HepG2 (cell line): ENCODE measurements around the gene RBM46. TPM values are rescaled to one million over a fixed set of nuclear protein-coding genes. Genes with fewer than 3 reads are reported as not detected.

Experiments
- ATAC-seq: fragments of 200-7000 bp; cut with Tn5 transposase; 3 replicates; pipeline ENCODE4 v1.9.1; 2020; ENCODE audit warnings: mild to moderate bottlenecking, moderate library complexity
- BruUV-seq: library from RNA; stranded (reverse); fragments of 400-500 nt; replicated peaks from 2 replicates; lab custom pipeline; 2021; lab: Mats Ljungman, UMichigan
- CTCF ChIA-PET: fragments of 300-600 bp; formaldehyde crosslinking; extraction: SDS; loops from one replicate; lab custom pipeline; 2021; ENCODE audit warnings: low total read pairs, inconsistent platforms, low intra/inter-chr PET ratio; lab: Yijun Ruan, JAX
- POLR2A ChIA-PET: fragments of 350-600 bp; sonication (Branson Sonifier 250); formaldehyde crosslinking; loops from one replicate; lab custom pipeline; 2020; ENCODE audit warnings: antibody characterized with exemption, inconsistent platforms; lab: Yijun Ruan, JAX
- DNase-seq: peaks from one replicate; pipeline ENCODE4 v3.0.0-alpha.2; 2015; ENCODE audit warnings: low spot score
- FAIRE-seq: peaks from 3 replicates; lab custom pipeline; 2011; peaks lifted over from hg19 to GRCh38; lab: Jason Lieb, UNC
- H2AFZ ChIP-seq: one replicate; pipeline ENCODE4 v1.6.1; 2011; ENCODE audit warnings: low read length, inconsistent platforms
- H3K27ac ChIP-seq: fragments of 300-600 bp; 3 replicates; pipeline ENCODE4 v1.8.0; 2011; ENCODE audit warnings: mixed run types, mild to moderate bottlenecking, mixed read lengths, low read length, inconsistent platforms; ENCODE audit not compliant: insufficient read depth; ENCODE audit errors: extremely low read length
- H3K27me3 ChIP-seq, 2 experiments: fragments of 200-600 bp in 1 of 2; 2 replicates in 1 of 2; 3 replicates in 1 of 2; pipeline versions ENCODE4 v1.6.0 to v1.8.0; 2011; ENCODE audit warnings: low read length in 2 of 2, mild to moderate bottlenecking in 2 of 2, moderate library complexity in 2 of 2, inconsistent platforms in 1 of 2; ENCODE audit not compliant: insufficient read depth in 2 of 2, control insufficient read depth in 1 of 2
- H3K36me3 ChIP-seq, 2 experiments: fragments of 200-600 bp in 1 of 2; replicated peaks in 1 of 2; 2 replicates in 1 of 2; 3 replicates in 1 of 2; pipeline versions ENCODE4 v1.5.1 to v1.8.0; 2011; ENCODE audit warnings: low read length in 2 of 2, inconsistent platforms in 1 of 2; ENCODE audit not compliant: insufficient read depth in 2 of 2, control insufficient read depth in 1 of 2
- H3K4me1 ChIP-seq: 2 replicates; pipeline ENCODE4 v1.5.1; 2012; ENCODE audit warnings: low read length, inconsistent platforms; ENCODE audit not compliant: insufficient read depth
- H3K4me2 ChIP-seq: 2 replicates; pipeline ENCODE4 v1.6.0; 2011; ENCODE audit warnings: low read depth, low read length, inconsistent platforms
- H3K4me3 ChIP-seq, 3 experiments: fragments of 200-600 bp in 1 of 3; sonication (generic), shearing (Covaris generic) in 1 of 3; replicated peaks in 1 of 3; 2 replicates each; pipeline ENCODE4 v1.5.1; 2011 to 2016; ENCODE audit warnings: low read length in 3 of 3, inconsistent platforms in 2 of 3, low read depth in 2 of 3, mild to moderate bottlenecking in 2 of 3, control low read depth in 1 of 3, mixed read lengths in 1 of 3; ENCODE audit not compliant: insufficient read depth in 1 of 3
- H3K79me2 ChIP-seq: one replicate; pipeline ENCODE4 v1.6.1; 2011; ENCODE audit warnings: low read length, inconsistent platforms; ENCODE audit not compliant: insufficient read depth
- H3K9ac ChIP-seq: 2 replicates; pipeline ENCODE4 v1.6.0; 2011; ENCODE audit warnings: mild to moderate bottlenecking, low read depth, low read length, inconsistent platforms; ENCODE audit not compliant: insufficient read depth
- H3K9me3 ChIP-seq: 2 replicates; pipeline ENCODE4 v1.5.1; 2012; ENCODE audit warnings: mild to moderate bottlenecking, low read length
- H4K20me1 ChIP-seq: 2 replicates; pipeline ENCODE4 v1.6.0; 2011; ENCODE audit warnings: inconsistent platforms, mild to moderate bottlenecking, low read length, moderate library complexity; ENCODE audit not compliant: insufficient read depth
- FOSL1 ChIP-seq: sonication (generic); formaldehyde crosslinking; IDR thresholded peaks from 2 replicates; pipeline ENCODE4 v1.9.0; 2021; ENCODE audit warnings: missing genetic modification reagents, borderline replicate concordance
- KAT8 ChIP-seq: IDR thresholded peaks from 2 replicates; pipeline ENCODE4 v1.6.1; 2016; ENCODE audit warnings: missing genetic modification reagents, missing compliant biosample characterization
- SP2 ChIP-seq: sonication (generic); formaldehyde crosslinking; IDR thresholded peaks from 2 replicates; pipeline ENCODE4 v1.5.1; 2020; ENCODE audit warnings: mild to moderate bottlenecking, missing genetic modification reagents
- TFE3 ChIP-seq: IDR thresholded peaks from 2 replicates; pipeline ENCODE4 v1.6.1; 2016
- ZMAT5 ChIP-seq: sonication (generic); formaldehyde crosslinking; IDR thresholded peaks from 2 replicates; pipeline ENCODE4 v1.5.0; 2020; ENCODE audit warnings: mild to moderate bottlenecking, low read depth, missing genetic modification reagents, borderline replicate concordance
- ZMYM4 ChIP-seq: sonication (generic); formaldehyde crosslinking; IDR thresholded peaks from 2 replicates; pipeline ENCODE4 v1.8.1; 2023; ENCODE audit warnings: mild to moderate bottlenecking, missing genetic modification reagents
- ZNF850 ChIP-seq: sonication (generic); formaldehyde crosslinking; conservative IDR thresholded peaks from 2 replicates; pipeline ENCODE4 v1.9.0; 2021; ENCODE audit warnings: mild to moderate bottlenecking, missing genetic modification reagents
- WGBS: methylation state at CpG from one replicate; pipeline ENCODE4 v1.1.6; 2017; ENCODE audit warnings: low lambda C conversion rate; 5-methylcytosine and 5-hydroxymethylcytosine counted together
- in situ Hi-C: cut with HindIII; loops from 2 replicates; pipeline ENCODE4 v1.10.0; 2017; ENCODE audit warnings: low pct_unique_long_range_greater_than_20kb; ENCODE audit not compliant: extremely low pct_ligation_motif_present
- intact Hi-C: fragments of 100-400 bp; cut with micrococcal nuclease; formaldehyde crosslinking; loops from one replicate; pipeline ENCODE4 v1.10.0; 2022; ENCODE audit not compliant: unreplicated experiment
- polyA plus RNA-seq, 8 experiments: library from polyadenylated mRNA; depleted of rRNA in 3 of 8; stranded (reverse) in 7 of 8; unstranded in 1 of 8; fragments of >200 nt; fragmentation: Illumina TruSeq in 4 of 8; extraction: Trizol in 4 of 8; gene quantifications; 2 replicates each; pipeline versions ENCODE4 v1.2.1 to v1.2.3, GENCODE V29; 2011 to 2016; ENCODE audit warnings: low read depth in 4 of 8, missing spikeins in 1 of 8, mixed read lengths in 1 of 8; ENCODE audit not compliant: insufficient read depth in 1 of 8
- total RNA-seq, 5 experiments: library from RNA; depleted of rRNA; stranded (reverse); fragments of >200 nt; fragmentation: Illumina TruSeq; extraction: Trizol; gene quantifications; 2 replicates each; pipeline ENCODE4 v1.2.3, GENCODE V29; 2016; ENCODE audit warnings: low read depth in 1 of 5

RBM46 gene
- total and polyA plus RNA-seq, 2 of the 13 experiments (the other 11 are each of a cell fraction or from before 2014, with no cell fraction given): not detected

GRCh38 chr4:154744341-154744926 lies 36.6 kb upstream of the RBM46 start:
- H3K27ac ChIP-seq: no peak overlapping the region
- peaks cover 3 to 12% of the 10 kb centered on the region in 2 experiments; a peak in 3 of 5 replicates for H3K27me3 ChIP-seq
- no peaks in the 10 kb centered on the region for H3K9me3 ChIP-seq
- no peaks in the 10 kb centered on the region for H3K36me3 ChIP-seq
- ATAC-seq (no peak), FAIRE-seq (no peak), DNase-seq (no peak)
- H4K20me1 ChIP-seq: no peaks in the 10 kb centered on the region
- no peak overlapping the region for H3K9ac ChIP-seq
- intact Hi-C loops: no loop called here
- H3K4me1 ChIP-seq: no peaks in the 10 kb centered on the region
- no TSS peak for BruUV-seq
- in situ Hi-C loops: no loop called here
- H3K4me3 ChIP-seq: no peak overlapping the region
- TF ChIP-seq TFE3 (CRISPR knock-in tag) (no peak), KAT8 (CRISPR knock-in tag) (no peak), FOSL1 (CRISPR knock-in tag) (no peak), SP2 (CRISPR knock-in tag) (no peak), ZMAT5 (CRISPR knock-in tag) (no peak), ZNF850 (CRISPR knock-in tag) (no peak), ZMYM4 (CRISPR knock-in tag) (no peak)
- H3K4me2 ChIP-seq: no peak overlapping the region
- no peak overlapping the region for H2AFZ ChIP-seq
- ChIA-PET CTCF (no interaction called here), POLR2A (no interaction called here)
- whole genome bisulfite sequencing: 64% methylated on average over 20 of the region's 31 CpGs
- no peaks in the 10 kb centered on the region for H3K79me2 ChIP-seq
